Stomach (tissue), 4 donors: Measurements from ENCODE around the gene PTPRT.

Experiments
- EP300 ChIP-seq: sonication (generic); formaldehyde crosslinking; IDR thresholded peaks from one replicate; pipeline ENCODE4 v1.6.1; 2017; ENCODE audit warnings: antibody characterized with exemption
- POLR2A ChIP-seq, 4 donors: fragments of 450-650 bp; IDR thresholded peaks; one replicate each; pipeline ENCODE4 v1.6.1; 2016; ENCODE audit warnings: antibody characterized with exemption in 4 of 4, control low read depth in 2 of 4, mild to moderate bottlenecking in 1 of 4, moderate library complexity in 1 of 4
- POLR2AphosphoS5 ChIP-seq, 3 donors: sonication (generic); formaldehyde crosslinking; IDR thresholded peaks; one replicate each; pipeline ENCODE4 v1.6.1; 2016; ENCODE audit warnings: antibody characterized with exemption in 3 of 3
- TF ChIP-seq, protein P1 (sequence below), 7 experiments: fragments of 450-650 bp in 4 of 7; fragments of 200-600 bp in 3 of 7; sonication (generic) in 3 of 7; IDR thresholded peaks; one replicate each; pipeline ENCODE4 v1.5.1; 2016 to 2019; ENCODE audit warnings: antibody characterized with exemption in 7 of 7, control low read depth in 2 of 7, mild to moderate bottlenecking in 1 of 7

DNA sequence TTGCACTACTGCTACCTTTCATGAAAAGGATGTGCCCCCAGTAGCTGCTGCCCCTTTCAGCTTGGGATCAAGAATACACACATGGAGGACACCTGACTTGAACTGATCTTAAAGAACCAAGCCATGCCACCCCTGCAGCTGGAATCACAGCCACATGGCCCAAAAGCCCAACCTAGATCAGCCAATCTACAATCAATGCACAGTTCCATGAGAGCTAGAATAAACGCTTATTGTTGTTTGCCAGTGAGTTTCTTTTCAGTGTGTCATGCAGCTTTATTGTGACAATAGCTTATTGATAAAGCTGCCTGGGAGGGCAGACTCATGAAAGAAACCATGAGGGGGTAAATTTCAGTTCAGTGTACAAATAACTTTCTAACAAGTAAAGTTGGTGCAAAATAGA, 397.7 kb downstream of the PTPRT start:
- TF ChIP-seq EP300 (no peak), POLR2A (IDR thresholded peaks at IDR 0.05) (no peak), POLR2AphosphoS5 (IDR thresholded peaks at IDR 0.05) (no peak)
- TF ChIP-seq, protein P1, sequence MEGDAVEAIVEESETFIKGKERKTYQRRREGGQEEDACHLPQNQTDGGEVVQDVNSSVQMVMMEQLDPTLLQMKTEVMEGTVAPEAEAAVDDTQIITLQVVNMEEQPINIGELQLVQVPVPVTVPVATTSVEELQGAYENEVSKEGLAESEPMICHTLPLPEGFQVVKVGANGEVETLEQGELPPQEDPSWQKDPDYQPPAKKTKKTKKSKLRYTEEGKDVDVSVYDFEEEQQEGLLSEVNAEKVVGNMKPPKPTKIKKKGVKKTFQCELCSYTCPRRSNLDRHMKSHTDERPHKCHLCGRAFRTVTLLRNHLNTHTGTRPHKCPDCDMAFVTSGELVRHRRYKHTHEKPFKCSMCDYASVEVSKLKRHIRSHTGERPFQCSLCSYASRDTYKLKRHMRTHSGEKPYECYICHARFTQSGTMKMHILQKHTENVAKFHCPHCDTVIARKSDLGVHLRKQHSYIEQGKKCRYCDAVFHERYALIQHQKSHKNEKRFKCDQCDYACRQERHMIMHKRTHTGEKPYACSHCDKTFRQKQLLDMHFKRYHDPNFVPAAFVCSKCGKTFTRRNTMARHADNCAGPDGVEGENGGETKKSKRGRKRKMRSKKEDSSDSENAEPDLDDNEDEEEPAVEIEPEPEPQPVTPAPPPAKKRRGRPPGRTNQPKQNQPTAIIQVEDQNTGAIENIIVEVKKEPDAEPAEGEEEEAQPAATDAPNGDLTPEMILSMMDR (IDR thresholded peaks at IDR 0.05), result no peak
